Frontal cortex (tissue), 4 donors: ENCODE data around the gene VPS4A. TPM values are rescaled to one million over a fixed set of nuclear protein-coding genes. Genes with fewer than 3 reads are reported as not detected.
A peak's percentile ranks its signal among the peaks of the same experiment; 100 is the strongest.
"Not testable (repeated sequence)": the region's sequence is repeated elsewhere in the genome, so short reads cannot be mapped to it uniquely, and the experiment has no call there.

Experiments used
- DNase-seq, 2 donors: peaks; one replicate each; pipeline ENCODE4 v3.0.0; 2012; ENCODE audit warnings: low spot score in 2 of 2
- FAIRE-seq: peaks from 2 replicates; lab custom pipeline; 2012; peaks lifted over from hg19 to GRCh38; lab: Jason Lieb, UNC
- total RNA-seq: library from RNA; depleted of rRNA; stranded (reverse); fragments of >200 nt; gene quantifications from one replicate; pipeline ENCODE4 v1.2.3, GENCODE V29; 2014
- donor health status: control.
- donor health status: control.
- donor health status: control.

The VPS4A gene
- 40.8 TPM for total RNA-seq

- FAIRE-seq, result no peak
- peak; percentile 97 to 99 for DNase-seq
These were observed at the start of gene VPS4A for GRCh38 chr16:69310653-69311532. VPS4A (plus strand) TSS chr16:69311350; CDS start chr16:69311512, 162 bp downstream.

GRCh38 chr16:69266334-69267063, 44.7 kb upstream of the VPS4A start:
- FAIRE-seq (no peak), DNase-seq (no peak)

GRCh38 chr16:69267633-69268032, 43.5 kb upstream of the VPS4A start:
- no peak for FAIRE-seq

DNA sequence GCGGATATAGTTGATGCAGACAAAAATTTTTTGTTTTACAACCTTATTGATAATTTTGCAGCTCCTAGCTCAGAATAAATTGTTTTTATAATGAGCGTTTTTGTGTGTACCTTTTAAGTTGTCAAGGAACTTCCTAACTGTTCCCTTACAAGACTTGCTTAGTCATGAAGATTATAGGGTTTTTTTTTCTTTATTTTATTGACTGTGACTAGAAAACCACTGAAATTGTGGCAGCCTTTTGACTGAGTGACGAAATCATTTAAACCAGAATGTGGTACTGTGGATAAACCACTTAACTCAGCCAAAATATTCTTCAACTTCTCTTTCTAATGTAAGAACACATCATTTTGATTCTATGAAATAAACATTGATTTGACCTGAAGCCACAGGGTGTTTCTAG, 40.8 kb upstream of the VPS4A start:
- DNase-seq, result no peak
- no peak for FAIRE-seq

More at GRCh38 chr16:69267633-69268032, 43.5 kb upstream of the VPS4A start:
- no peak for DNase-seq

DNA sequence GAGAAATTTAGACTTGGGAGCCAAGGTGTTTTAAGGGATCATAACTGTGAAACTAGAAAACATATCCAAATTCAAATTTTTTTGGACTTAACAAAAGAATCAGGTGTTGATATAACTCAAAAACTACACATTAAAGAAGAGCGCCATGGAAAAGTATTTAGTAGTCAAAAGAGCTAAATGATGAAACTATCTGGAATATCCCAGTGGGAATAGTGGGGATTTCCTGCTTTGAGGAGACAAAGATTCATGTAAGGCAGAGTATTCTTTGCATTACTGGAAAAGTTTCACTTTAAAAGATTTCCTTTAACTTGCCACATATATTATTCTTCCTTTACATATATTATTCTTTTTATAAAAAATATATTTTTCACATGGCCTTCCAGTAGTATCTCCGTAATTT, 40.3 kb upstream of the VPS4A start:
- DNase-seq (no peak), FAIRE-seq (no peak)

DNA sequence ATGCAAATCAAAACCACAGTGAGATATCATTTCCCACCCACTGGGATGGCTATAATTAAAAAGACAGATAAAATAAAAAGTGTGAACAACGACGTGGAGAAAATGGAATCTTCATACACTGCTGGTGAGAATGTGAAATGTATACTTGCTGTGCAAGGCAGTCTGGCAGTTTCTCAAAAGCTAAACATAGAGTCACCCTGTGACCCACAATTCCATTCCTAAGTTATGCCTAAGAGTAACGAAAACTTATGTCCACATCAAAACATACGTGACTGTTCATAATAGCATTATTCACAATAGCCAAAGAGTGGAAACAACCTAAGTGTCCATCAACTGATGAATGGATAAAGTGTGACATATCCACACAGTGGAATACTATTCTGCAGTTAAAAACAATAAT, 38.1 kb upstream of the VPS4A start:
- FAIRE-seq (no peak), DNase-seq (no peak)

GRCh38 chr16:69274699-69275235, 36.4 kb upstream of the VPS4A start:
- no peak for FAIRE-seq

GRCh38 chr16:69276148-69277115, 34.7 kb upstream of the VPS4A start:
- FAIRE-seq (no peak), DNase-seq (no peak)

More at GRCh38 chr16:69274699-69275235, 36.4 kb upstream of the VPS4A start:
- no peak for DNase-seq

GRCh38 chr16:69277413-69277812, 33.7 kb upstream of the VPS4A start:
- FAIRE-seq, result no peak

DNA sequence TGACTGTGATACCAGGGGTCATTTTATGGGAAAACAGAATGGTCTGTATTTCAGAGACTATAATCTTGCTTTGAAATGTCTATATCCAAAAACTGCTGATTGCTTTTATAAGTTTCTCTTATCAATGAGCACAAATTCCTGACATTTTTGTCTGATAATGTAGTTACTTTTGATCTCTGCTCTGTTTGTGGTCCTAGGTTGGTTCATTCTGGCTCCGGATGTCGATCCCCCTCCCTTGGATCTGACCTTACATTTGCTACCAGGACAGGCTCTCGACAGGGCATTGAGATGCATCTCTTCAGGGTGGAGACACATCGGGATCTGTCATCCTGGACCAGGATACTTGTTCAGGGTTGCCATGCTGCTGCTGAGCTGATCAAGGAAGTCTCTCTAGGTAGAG, 27.3 kb upstream of the VPS4A start:
- no peak for DNase-seq
- no peak for FAIRE-seq

More at GRCh38 chr16:69277413-69277812, 33.7 kb upstream of the VPS4A start:
- no peak for DNase-seq

- DNase-seq (no peak), FAIRE-seq (no peak)
These were observed 25.9 kb upstream of the VPS4A start for GRCh38 chr16:69285240-69285639.

GRCh38 chr16:69286941-69287713, 24.0 kb upstream of the VPS4A start:
- peak in 1 of 2 donors; percentile 22 for DNase-seq
- FAIRE-seq, result peak; percentile 96

DNA sequence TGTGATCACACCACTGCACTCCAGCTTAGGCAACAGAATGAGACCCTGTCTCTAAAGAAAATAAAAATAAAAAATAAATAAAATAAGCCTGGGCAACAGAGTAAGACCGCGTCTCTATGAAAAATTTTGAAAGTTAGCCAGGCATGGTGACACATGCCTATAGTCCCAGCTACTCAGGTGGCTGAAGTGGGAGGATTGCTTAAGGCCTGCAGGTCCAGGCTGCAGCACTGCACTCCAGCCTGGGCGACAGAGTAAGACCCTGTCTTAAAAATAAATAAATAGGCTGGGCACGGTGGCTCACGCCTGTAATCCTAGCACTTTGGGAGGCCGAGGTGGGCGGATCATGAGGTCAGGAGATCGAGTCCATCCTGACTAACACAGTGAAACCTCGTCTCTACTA, 19.5 kb upstream of the VPS4A start:
- FAIRE-seq, DNase-seq: not testable (repeated sequence)

DNA sequence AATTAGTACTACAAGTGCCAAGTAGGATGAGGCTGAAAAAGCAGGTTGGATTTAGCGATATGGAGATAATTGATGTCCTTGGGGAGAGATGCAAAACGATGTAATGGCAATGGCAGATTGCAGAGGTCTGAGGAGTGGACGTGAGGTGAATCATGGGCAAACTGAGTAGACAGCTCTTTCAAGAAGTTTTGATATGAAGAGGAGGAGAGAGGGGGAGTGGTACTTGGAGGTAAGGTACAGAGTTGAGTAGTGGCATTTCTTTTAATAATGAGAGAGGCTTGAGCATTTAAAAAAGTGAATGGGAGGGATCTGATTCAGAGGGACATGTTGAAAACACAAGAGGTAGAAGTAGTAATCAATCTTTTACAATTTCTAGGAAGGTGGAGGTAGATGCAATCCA, 17.7 kb upstream of the VPS4A start:
- no peak for FAIRE-seq
- no peak for DNase-seq

GRCh38 chr16:69294051-69294450, 17.1 kb upstream of the VPS4A start:
- DNase-seq (no peak), FAIRE-seq (no peak)

- not testable (repeated sequence) for DNase-seq, FAIRE-seq
These were observed 14.4 kb upstream of the VPS4A start for GRCh38 chr16:69296771-69297170.

DNA sequence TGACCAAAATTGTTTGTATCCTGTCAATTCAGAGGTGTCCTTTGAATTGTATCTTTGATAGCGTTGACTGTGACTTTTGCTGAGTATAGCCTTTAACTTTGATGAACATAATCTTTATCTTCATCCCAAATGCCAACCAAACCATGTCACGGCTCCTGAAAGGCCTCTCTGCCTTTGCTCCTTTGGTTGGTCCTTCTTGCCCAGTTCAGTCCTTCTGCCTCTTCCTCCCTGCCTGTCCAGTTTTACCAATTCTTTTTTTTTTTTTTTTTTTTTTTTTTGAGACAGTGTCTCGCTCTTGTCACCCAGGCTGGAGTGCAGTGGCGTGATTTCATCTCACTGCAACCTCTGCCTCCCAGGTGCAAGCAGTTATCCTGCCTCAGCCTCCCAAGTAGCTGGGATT, 12.9 kb upstream of the VPS4A start:
- FAIRE-seq (no peak), DNase-seq (no peak)

GRCh38 chr16:69301187-69301586, 10.0 kb upstream of the VPS4A start:
- no peak for FAIRE-seq

GRCh38 chr16:69301861-69302260, 9.3 kb upstream of the VPS4A start:
- FAIRE-seq (no peak), DNase-seq (no peak)

More at GRCh38 chr16:69301187-69301586, 10.0 kb upstream of the VPS4A start:
- no peak for DNase-seq
